GM12891 (cell line): ENCODE results near the gene ETV4.
"Not testable (repeated sequence)": the region's sequence is repeated elsewhere in the genome, so short reads cannot be mapped to it uniquely, and the experiment has no call there.

Source experiments
- DNase-seq: peaks from one replicate; pipeline ENCODE4 v3.0.0; 2011; ENCODE audit warnings: low spot score; ENCODE audit not compliant: insufficient read length
- FAIRE-seq: peaks from 2 replicates; lab custom pipeline; 2011; peaks lifted over from hg19 to GRCh38; lab: Jason Lieb, UNC
- PAX5 ChIP-seq: IDR thresholded peaks from 2 replicates; pipeline ENCODE4 v1.6.1; 2011; ENCODE audit warnings: low read length, moderate library complexity, mild to moderate bottlenecking; ENCODE audit not compliant: insufficient read depth, severe bottlenecking
- POLR2A ChIP-seq: IDR thresholded peaks from 2 replicates; pipeline ENCODE4 v1.6.1; 2011; ENCODE audit warnings: low read depth, low read length, control low read depth
- POLR2AphosphoS5 ChIP-seq: IDR thresholded peaks from 2 replicates; pipeline ENCODE4 v1.6.1; 2011; ENCODE audit warnings: low read depth, low read length, control low read depth
- POU2F2 ChIP-seq: IDR thresholded peaks from 2 replicates; pipeline ENCODE4 v1.6.1; 2011; ENCODE audit warnings: low read depth, mild to moderate bottlenecking, control low read depth, low read length, moderate library complexity
- SPI1 ChIP-seq: IDR thresholded peaks from 2 replicates; pipeline ENCODE4 v1.6.1; 2011; ENCODE audit warnings: low read depth, low read length, control low read depth
- TAF1 ChIP-seq: IDR thresholded peaks from 2 replicates; pipeline ENCODE4 v1.6.1; 2011; ENCODE audit warnings: low read depth, low read length, control low read depth

ETV4 gene

DNA sequence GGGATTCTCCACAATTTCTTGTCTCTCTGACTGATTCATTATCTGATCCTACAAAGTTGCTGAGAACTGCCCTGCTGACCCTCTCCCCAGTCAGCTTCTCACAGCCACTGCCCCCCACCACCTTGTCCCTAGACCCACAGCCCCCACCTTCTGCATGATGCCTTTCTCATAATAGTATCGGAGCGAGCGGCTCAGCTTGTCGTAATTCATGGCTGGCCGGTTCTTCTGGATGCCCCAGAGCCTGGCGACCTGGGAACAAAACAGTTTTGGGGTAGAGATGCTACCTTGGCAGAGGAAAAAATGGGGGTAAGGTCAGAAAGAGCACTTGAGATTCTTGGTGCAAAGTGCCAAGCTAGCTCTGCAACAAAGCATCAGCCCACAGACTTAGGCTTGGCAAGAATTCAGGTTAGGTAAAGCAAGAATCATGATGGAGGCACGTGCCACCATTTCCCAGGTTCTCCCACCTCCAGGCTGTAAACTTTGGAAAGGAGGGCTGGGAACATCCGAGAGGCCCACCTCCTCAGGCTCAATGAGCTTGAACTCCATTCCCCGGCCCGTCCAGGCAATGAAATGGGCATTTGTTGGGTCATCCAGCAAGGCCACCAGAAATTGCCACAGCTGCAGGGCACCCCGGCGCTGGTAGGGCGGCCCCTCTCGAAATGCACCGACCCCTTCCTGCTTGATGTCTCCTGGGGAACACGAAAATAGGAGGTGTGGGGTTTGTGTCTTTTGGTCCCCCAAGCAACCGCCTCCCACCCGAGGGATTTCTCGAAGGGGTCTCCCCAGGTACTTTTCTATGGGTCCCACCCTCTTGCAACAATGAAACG lies 16.9 kb downstream of the ETV4 start:
- FAIRE-seq (no peak), DNase-seq (no peak)
- TF ChIP-seq POU2F2 (no peak), PAX5 (no peak), POLR2AphosphoS5 (no peak), SPI1 (no peak), TAF1 (no peak), POLR2A (no peak)

DNA sequence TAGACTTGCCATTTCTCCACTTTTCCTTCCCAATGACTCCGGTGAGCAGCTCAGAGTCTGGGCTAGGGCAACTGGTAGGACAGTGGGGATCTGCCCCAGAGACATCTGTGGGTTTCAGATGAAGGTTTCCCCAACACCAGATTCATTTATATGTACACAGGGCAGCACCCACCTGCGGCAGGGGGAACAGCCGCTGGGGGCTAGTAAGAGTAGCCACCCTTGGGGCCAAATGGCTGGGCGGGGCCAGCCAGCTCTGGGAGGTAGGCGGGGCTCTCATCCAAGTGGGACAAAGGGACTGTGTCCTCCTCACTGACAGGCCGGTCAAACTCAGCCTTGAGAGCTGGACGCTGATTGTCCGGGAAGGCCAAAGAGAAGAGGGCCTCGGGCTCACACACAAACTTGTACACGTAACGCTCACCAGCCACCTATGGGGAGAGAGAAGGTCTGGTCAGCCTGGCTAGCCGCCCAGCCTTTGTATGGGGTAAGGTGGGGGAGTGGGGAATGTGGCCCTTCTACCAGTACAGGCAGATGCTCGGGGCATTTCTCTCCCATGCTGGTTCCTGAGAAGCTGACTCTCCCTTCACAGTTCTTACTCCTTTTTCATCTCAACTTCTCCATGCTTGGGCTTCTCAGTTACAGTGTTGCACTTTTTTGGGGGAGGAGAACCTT lies 17.7 kb downstream of the ETV4 start:
- TF ChIP-seq POLR2A (no peak), PAX5 (no peak), TAF1 (no peak), POLR2AphosphoS5 (no peak), POU2F2 (no peak), SPI1 (no peak)
- FAIRE-seq, result no peak
- no peak for DNase-seq

DNA sequence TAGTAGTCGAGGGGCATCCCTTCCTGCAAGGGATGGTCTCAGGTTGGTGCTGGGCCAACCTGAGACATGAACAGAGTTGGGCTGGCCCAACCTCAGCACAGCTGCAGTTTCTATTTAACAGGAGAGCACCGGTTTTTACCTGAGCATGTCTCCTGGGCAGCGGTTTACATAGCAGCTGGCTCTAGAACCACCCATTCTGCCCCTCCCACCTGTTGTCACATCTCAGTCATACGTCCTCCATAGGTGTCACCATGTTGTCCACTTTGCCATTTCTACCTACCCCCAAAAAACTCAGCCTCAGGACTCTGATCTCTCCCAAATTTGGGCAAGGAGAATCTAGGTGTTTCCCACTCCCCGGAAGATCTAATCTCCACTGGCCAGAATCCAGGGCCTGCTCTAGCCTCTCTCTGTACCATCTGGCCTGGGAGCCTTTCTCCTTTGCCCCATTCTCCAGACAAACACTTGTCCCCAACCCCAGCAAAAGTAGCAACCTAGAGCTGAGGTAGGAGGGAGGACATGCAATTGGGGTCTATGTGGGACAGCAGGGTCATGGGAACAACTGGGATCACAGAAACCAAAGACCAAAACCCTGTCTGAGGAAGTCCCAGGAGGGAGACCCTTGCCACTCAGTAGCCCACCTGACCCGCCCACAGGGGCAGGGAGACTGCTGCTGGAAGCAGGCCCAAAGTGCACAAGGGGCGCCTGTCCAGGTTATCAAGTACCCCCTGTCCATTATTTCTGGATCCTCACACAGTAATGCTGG lies 19.1 kb downstream of the ETV4 start:
- FAIRE-seq, result no peak
- DNase-seq, result no peak
- TF ChIP-seq POU2F2 (no peak), PAX5 (no peak), POLR2A (no peak), POLR2AphosphoS5 (no peak), SPI1 (no peak), TAF1 (no peak)

DNA sequence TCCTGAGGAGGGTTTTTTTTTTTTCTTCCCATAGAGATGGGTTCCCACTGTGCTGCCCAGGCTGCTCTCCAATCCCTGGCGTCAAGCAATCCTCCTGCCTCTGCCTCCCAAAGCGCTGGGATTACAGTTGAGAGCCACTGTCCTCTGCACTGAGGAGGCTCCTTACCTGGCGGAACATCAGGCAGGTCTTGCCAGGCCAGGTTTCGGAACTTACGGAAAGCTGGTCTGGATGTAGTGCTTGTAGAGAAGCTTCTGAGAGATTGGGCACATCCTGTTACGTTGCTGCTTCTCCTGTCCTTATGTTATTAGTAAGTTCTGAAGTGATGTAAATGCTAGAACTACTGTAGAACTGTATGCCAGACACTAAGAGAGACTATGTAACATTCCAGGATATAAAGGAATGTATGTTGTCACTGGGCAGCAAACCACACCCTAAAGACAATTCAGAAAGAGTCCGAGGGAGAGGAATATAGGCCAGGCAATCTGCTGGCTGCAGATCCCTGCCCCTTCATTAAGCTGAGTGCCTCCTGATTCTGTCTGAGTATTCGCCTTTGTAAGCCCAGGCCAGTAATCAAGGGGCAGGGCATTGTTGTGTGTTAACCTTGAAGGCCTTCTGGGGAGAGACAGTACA lies 21.1 kb downstream of the ETV4 start:
- TF ChIP-seq POU2F2, result no peak
- no peak for TF ChIP-seq PAX5
- FAIRE-seq (no peak), DNase-seq (no peak)

DNA sequence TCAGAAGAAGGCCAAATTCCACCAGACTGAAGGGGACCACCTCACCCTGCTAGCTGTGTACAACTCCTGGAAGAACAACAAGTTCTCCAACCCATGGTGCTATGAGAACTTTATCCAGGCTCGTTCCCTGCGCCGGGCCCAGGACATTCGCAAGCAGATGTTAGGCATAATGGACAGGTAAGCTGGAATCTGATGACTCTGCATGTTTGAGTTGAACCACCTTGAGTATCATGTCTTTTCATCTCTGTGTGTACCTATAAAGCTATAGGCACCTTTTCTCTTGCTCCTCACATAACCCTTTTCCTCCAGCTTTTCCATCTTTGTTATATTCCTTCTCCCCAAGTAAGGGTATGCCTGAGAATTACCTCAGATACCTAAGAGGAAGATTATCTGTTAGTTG lies 24.8 kb downstream of the ETV4 start:
- TF ChIP-seq TAF1 (no peak), POLR2AphosphoS5 (no peak), SPI1 (no peak), POU2F2 (no peak), POLR2A (no peak), PAX5 (no peak)
- no peak for FAIRE-seq
- DNase-seq, result no peak

DNA sequence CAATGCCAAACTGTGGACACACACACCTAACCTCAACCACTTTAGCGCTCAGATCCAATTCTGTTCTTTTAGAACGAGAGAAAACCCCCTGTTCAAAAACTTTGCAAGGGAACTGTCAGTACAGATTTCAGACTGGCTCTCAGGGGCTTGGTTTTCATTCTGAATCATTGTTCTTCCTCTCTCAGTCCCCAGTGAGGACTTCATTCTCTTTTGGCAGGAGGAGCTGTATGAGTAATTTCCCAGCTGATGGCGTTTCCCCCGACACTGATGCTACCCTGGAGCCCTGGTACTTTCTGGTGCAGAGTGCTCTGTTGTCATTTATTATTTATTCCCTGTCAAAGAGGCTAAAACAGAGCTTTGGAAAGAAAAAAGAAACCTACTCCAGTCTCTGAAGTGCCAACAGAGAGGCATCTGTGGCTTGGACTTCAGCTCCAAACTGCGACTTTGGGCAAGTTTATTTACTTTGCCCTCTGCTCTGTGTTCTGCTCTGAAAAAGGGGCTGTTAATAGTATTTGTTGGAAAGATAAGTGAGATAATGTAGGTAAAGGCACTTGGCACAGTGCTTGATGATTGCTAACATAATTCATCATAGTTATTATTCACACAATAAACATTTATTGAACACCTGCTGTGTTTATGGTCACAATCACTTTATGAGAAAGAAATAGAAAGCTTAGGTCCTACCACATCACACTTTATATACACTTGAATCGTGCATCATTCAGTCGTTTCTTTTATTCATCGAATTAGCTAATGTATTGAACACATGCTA lies 28.3 kb downstream of the ETV4 start:
- FAIRE-seq (peak; percentile 69), DNase-seq (no peak)
- TF ChIP-seq POU2F2 (no peak), PAX5 (no peak), POLR2AphosphoS5 (no peak), POLR2A (no peak), SPI1 (peak; percentile 57)

DNA sequence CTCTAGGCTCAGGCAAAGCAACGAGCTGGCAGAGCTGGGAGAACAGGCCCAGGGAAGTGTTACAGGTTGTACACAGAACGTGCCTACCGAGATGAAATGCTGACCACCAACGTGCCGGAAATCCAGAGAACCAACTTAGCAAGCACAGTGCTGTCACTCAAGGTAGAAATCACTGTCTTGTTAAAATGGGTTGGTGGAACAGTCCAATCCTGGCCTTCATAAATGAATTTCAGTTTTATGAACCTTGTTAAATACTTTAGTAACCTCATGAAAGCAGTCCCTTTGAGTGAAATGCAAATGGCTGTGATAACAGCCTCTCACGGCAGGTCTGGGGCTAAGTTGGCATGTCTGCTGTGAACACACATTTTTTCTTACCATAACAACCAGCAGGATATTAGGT lies 29.0 kb downstream of the ETV4 start:
- no peak for TF ChIP-seq POLR2AphosphoS5
- TF ChIP-seq POU2F2, result no peak
- TF ChIP-seq TAF1, result no peak
- TF ChIP-seq POLR2A, result no peak
- TF ChIP-seq SPI1, result no peak
- no peak for TF ChIP-seq PAX5
- FAIRE-seq (peak; percentile 79), DNase-seq (no peak)

DNA sequence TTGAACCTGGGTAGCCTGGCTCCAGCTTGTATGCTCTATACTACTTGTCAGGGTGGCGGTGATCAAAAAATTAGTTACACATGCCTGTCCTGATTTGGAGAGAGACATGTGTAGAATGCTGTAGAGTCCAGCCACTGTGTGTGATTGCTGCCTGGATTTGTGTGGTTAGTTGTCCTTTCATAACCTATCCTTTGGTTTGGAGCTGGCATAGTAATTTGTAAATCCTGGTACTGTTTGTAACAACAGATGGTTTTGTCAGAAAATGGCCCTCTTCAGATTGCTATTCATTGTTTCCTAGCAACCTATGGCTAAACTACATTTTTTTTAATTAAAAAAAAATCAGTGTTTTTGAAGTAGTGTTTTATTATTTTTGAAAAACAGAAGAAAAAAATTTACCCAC lies 30.5 kb downstream of the ETV4 start:
- no peak for TF ChIP-seq SPI1
- no peak for TF ChIP-seq TAF1
- no peak for TF ChIP-seq POLR2AphosphoS5
- no peak for TF ChIP-seq PAX5
- no peak for TF ChIP-seq POU2F2
- no peak for TF ChIP-seq POLR2A
- FAIRE-seq (peak; percentile 28), DNase-seq (no peak)

DNA sequence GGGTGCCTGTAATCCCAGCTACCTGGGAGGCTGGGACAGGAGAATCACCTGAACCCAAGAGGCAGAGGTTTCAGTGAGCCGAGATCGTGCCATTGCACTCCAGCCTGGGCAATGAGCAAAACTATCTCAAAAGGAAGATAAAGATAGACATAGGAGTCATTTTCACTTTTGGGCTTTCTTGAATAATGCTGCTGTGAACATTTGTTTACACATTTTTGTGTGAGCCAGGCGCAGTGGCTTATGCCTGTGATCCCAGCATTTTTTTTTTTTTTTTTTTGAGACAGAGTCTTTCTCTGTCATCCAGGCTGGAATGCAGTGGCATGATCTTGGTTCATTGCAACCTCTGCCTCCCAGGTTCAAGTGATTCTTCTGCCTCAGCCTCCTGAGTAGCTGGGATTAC lies 34.9 kb downstream of the ETV4 start:
- not testable (repeated sequence) for DNase-seq, FAIRE-seq

DNA sequence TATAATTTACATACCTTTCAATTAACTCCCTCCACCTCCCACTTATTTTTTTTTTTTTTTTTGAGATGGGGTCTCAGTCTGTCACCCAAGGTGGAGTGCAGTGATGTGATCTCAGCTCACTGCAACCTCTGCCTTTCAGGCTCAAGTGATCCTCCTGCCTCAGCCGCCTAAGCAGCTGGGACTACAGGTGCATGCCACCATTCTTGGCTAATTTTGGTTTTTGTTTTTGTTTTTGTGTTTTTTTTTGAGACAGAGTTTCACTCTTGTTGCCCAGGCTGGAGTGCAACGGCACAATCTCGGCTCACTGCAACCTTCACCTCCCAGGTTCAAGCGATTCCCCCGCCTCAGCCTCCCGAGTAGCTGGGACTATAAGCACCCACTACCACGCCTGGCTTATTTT lies 36.7 kb downstream of the ETV4 start:
- not testable (repeated sequence) for FAIRE-seq, DNase-seq
